Measurements from ENCODE around the gene GALNT2.

Gene GALNT2

GRCh38 chr1:230237805-230238204, 170.8 kb downstream of the GALNT2 start:
- Histone ChIP-seq H3K36me3 (replicated peaks) (no peaks in the 10 kb centered on the region), H3K27ac (no peak overlapping the region), H3K27me3 (replicated peaks) (no peaks in the 10 kb centered on the region), H3K4me3 (ENCODE audit: low read depth, low read length) (no peak overlapping the region)
- DNase-seq: no peak
- TF ChIP-seq CTCF (IDR thresholded peaks at IDR 0.05; ENCODE audit: low read depth, low read length, missing control alignments): no peak
- in situ Hi-C loops (cut with HindIII; ENCODE audit: low pct_ligation_motif_present, low sequenced_read_pairs): no loop called here

GRCh38 chr1:230240446-230241086, 173.5 kb downstream of the GALNT2 start:
- Histone ChIP-seq H3K27me3 (replicated peaks) (no peaks in the 10 kb centered on the region), H3K36me3 (replicated peaks) (peaks cover 2% of the 10 kb centered on the region), H3K27ac (no peak overlapping the region), H3K4me3 (ENCODE audit: low read depth, low read length) (no peak overlapping the region)
- no peak for TF ChIP-seq CTCF (IDR thresholded peaks at IDR 0.05; ENCODE audit: low read depth, low read length, missing control alignments)
- in situ Hi-C loops (cut with HindIII; ENCODE audit: low pct_ligation_motif_present, low sequenced_read_pairs): no loop called here
- no peak for DNase-seq

- in situ Hi-C loops (cut with HindIII; ENCODE audit: low pct_ligation_motif_present, low sequenced_read_pairs): no loop called here
- DNase-seq: no peak
- Histone ChIP-seq H3K27me3 (replicated peaks) (no peaks in the 10 kb centered on the region), H3K4me3 (ENCODE audit: low read depth, low read length) (no peak overlapping the region), H3K27ac (no peak overlapping the region), H3K36me3 (replicated peaks) (peaks cover 12% of the 10 kb centered on the region)
- TF ChIP-seq CTCF (IDR thresholded peaks at IDR 0.05; ENCODE audit: low read depth, low read length, missing control alignments): no peak
These were observed 175.3 kb downstream of the GALNT2 start for GRCh38 chr1:230242326-230242725.

- H3K36me3 ChIP-seq (replicated peaks): peaks cover 12% of the 10 kb centered on the region
- in situ Hi-C loops (cut with HindIII; ENCODE audit: low pct_ligation_motif_present, low sequenced_read_pairs): no loop called here
These were observed 176.1 kb downstream of the GALNT2 start for GRCh38 chr1:230243146-230243545.

GRCh38 chr1:230243583-230244353, 176.7 kb downstream of the GALNT2 start:
- in situ Hi-C loops (cut with HindIII; ENCODE audit: low pct_ligation_motif_present, low sequenced_read_pairs): no loop called here
- peaks cover 12% of the 10 kb centered on the region for H3K36me3 ChIP-seq (replicated peaks)
- no peak overlapping the region for H3K4me3 ChIP-seq (ENCODE audit: low read depth, low read length)
- H3K27ac ChIP-seq: no peak overlapping the region
- TF ChIP-seq CTCF (IDR thresholded peaks at IDR 0.05; ENCODE audit: low read depth, low read length, missing control alignments): no peak
- no peaks in the 10 kb centered on the region for H3K27me3 ChIP-seq (replicated peaks)
- peak; percentile 52 for DNase-seq

More at GRCh38 chr1:230243146-230243545, 176.1 kb downstream of the GALNT2 start:
- Histone ChIP-seq H3K27me3 (replicated peaks) (no peaks in the 10 kb centered on the region), H3K4me3 (ENCODE audit: low read depth, low read length) (no peak overlapping the region), H3K27ac (no peak overlapping the region)
- no peak for DNase-seq
- TF ChIP-seq CTCF (IDR thresholded peaks at IDR 0.05; ENCODE audit: low read depth, low read length, missing control alignments): no peak
